BJ (cell line): ENCODE data around the gene LANCL1. TPM values are rescaled to one million over a fixed set of nuclear protein-coding genes. Genes with fewer than 3 reads are reported as not detected.

Experiments used
- CTCF ChIA-PET: fragments of 350-600 bp; formaldehyde crosslinking; extraction: SDS; loops from one replicate; lab custom pipeline; 2021; ENCODE audit warnings: antibody characterized with exemption, inconsistent platforms; lab: Yijun Ruan, JAX
- POLR2A ChIA-PET: fragments of 300-600 bp; sonication (Branson Sonifier 250); formaldehyde crosslinking; extraction: SDS; loops from one replicate; lab custom pipeline; 2021; ENCODE audit warnings: antibody characterized with exemption; lab: Charles Lee
- DNase-seq: peaks from one replicate; pipeline ENCODE4 v3.0.0-alpha.2; 2011; ENCODE audit warnings: low read depth
- H3K27me3 ChIP-seq: 2 replicates; pipeline ENCODE4 v1.6.0; 2011; ENCODE audit warnings: low read length; ENCODE audit not compliant: control insufficient read depth, insufficient read depth
- H3K36me3 ChIP-seq: 2 replicates; pipeline ENCODE4 v1.5.1; 2011; ENCODE audit warnings: low read length; ENCODE audit not compliant: control insufficient read depth, insufficient read depth
- H3K4me3 ChIP-seq: 2 replicates; pipeline ENCODE4 v1.5.1; 2011; ENCODE audit warnings: low read depth, mild to moderate bottlenecking, control low read depth, low read length
- CTCF ChIP-seq: IDR thresholded peaks from 2 replicates; pipeline ENCODE4 v1.5.1; 2011; ENCODE audit warnings: low read depth, mild to moderate bottlenecking, control low read depth, inconsistent platforms, low read length, moderate library complexity; ENCODE audit not compliant: insufficient read depth
- polyA plus RNA-seq: library from polyadenylated mRNA; depleted of rRNA; stranded (reverse); fragments of >200 nt; gene quantifications from 2 replicates; pipeline ENCODE4 v1.2.3, GENCODE V29; 2011

LANCL1 gene
- polyA plus RNA-seq, 1 experiment = 55.6 TPM

GRCh38 chr2:210412660-210413059, 63.9 kb downstream of the LANCL1 start:
- ChIA-PET POLR2A (no interaction called here), CTCF (no interaction called here)
- no peak for TF ChIP-seq CTCF
- Histone ChIP-seq H3K36me3 (no peaks in the 10 kb centered on the region), H3K27me3 (no peaks in the 10 kb centered on the region), H3K4me3 (no peak overlapping the region)
- DNase-seq = no peak

GRCh38 chr2:210410542-210410941, 66.0 kb downstream of the LANCL1 start:
- H3K36me3 ChIP-seq = no peaks in the 10 kb centered on the region

GRCh38 chr2:210399440-210400041, 77.0 kb downstream of the LANCL1 start:
- peak; percentile 28; the same call in 1 of the 2 replicates for TF ChIP-seq CTCF
- ChIA-PET CTCF (interaction anchor here (0.7 to 2.0 kb wide), 10 partner anchors 10 to 443 kb away, joined by 3 to 10 read pairs (median 3); no protein-coding TSS in a partner anchor), POLR2A (no interaction called here)
- no peak for DNase-seq
- Histone ChIP-seq H3K36me3 (no peaks in the 10 kb centered on the region), H3K27me3 (no peaks in the 10 kb centered on the region), H3K4me3 (no peak overlapping the region)

More at GRCh38 chr2:210410542-210410941, 66.0 kb downstream of the LANCL1 start:
- no peak overlapping the region for H3K4me3 ChIP-seq
- CTCF ChIA-PET = interaction anchor here (0.6 to 1.5 kb wide), 2 partner anchors 11 to 20 kb away, joined by 3 to 4 read pairs; no protein-coding TSS in a partner anchor
- POLR2A ChIA-PET = no interaction called here
- no peaks in the 10 kb centered on the region for H3K27me3 ChIP-seq
- TF ChIP-seq CTCF = no peak
- DNase-seq = no peak

GRCh38 chr2:210392469-210392881, 84.1 kb downstream of the LANCL1 start:
- DNase-seq = no peak
- ChIA-PET CTCF (no interaction called here), POLR2A (no interaction called here)
- Histone ChIP-seq H3K27me3 (no peaks in the 10 kb centered on the region), H3K36me3 (no peaks in the 10 kb centered on the region), H3K4me3 (no peak overlapping the region)
- TF ChIP-seq CTCF = no peak

- Histone ChIP-seq H3K4me3 (no peak overlapping the region), H3K27me3 (no peaks in the 10 kb centered on the region), H3K36me3 (no peaks in the 10 kb centered on the region)
- no peak for DNase-seq
- ChIA-PET CTCF (interaction anchor here (1.7 kb wide), 1 partner anchor 9 kb away, joined by 7 read pairs; no protein-coding TSS in a partner anchor), POLR2A (no interaction called here)
- TF ChIP-seq CTCF = no peak
Measured at GRCh38 chr2:210389856-210390255, 86.7 kb downstream of the LANCL1 start.
